Gastrocnemius medialis (tissue), 4 donors: ENCODE measurements around the gene ZNF443.

Source experiments
- CTCF ChIP-seq, 5 experiments: fragments of 450-650 bp in 3 of 5; fragments of 200-600 bp in 2 of 5; sonication (generic) in 2 of 5; IDR thresholded peaks in 4 of 5; conservative IDR thresholded peaks in 1 of 5; 1 replicate in 4 of 5; 2 replicates in 1 of 5; pipeline ENCODE4 v1.5.1; 2016 to 2019; ENCODE audit warnings: antibody characterized with exemption in 5 of 5, mild to moderate bottlenecking in 3 of 5, moderate library complexity in 3 of 5
- POLR2A ChIP-seq, 2 donors: fragments of 450-650 bp; IDR thresholded peaks; one replicate each; pipeline ENCODE4 v1.6.1; 2017; ENCODE audit warnings: antibody characterized with exemption in 2 of 2, mild to moderate bottlenecking in 2 of 2, moderate library complexity in 2 of 2

- no peak for TF ChIP-seq CTCF (IDR thresholded peaks at IDR 0.05 in 4 of 5, conservative IDR thresholded peaks at IDR 0.05 in 1 of 5)
- TF ChIP-seq POLR2A (IDR thresholded peaks at IDR 0.05) = no peak
These were observed 10.0 kb upstream of the ZNF443 start for GRCh38 chr19:12450844-12451243.
